ENCODE data around the gene SLC19A2. TPM values are rescaled to one million over a fixed set of nuclear protein-coding genes. Genes with fewer than 3 reads are reported as not detected.

SLC19A2 gene
- polyA plus RNA-seq, 1 of the 3 experiments (the other 2 are of a cell fraction) = 3.4 TPM

- H4K20me1 ChIP-seq (ENCODE audit: insufficient read depth) = no peaks in the 10 kb centered on the region
- no peak overlapping the region for H3K4me2 ChIP-seq
- H3F3A ChIP-seq (replicated peaks; ENCODE audit: insufficient read depth) = peaks cover 6% of the 10 kb centered on the region
- H3K36me3 ChIP-seq (replicated peaks in 1 of 2; ENCODE audit: control insufficient read depth in 1 of 2, insufficient read depth in 2 of 2, low read length in 1 of 2) = no peaks in the 10 kb centered on the region
- H3K4me1 ChIP-seq (ENCODE audit: control insufficient read depth in 1 of 2, insufficient read depth in 2 of 2, low read depth in 1 of 2, low read length in 1 of 2) = no peaks in the 10 kb centered on the region; a peak in 2 of 4 replicates
- H3K9ac ChIP-seq = no peak overlapping the region
- TF ChIP-seq JUND (IDR thresholded peaks at IDR 0.05) = no peak
- TF ChIP-seq MXI1 (IDR thresholded peaks at IDR 0.05; ENCODE audit: low read depth, low read length) = no peak
- no peak for TF ChIP-seq SIN3A (IDR thresholded peaks at IDR 0.05; ENCODE audit: borderline replicate concordance, low read depth, low read length)
- no peak for TF ChIP-seq EZH2phosphoT487 (IDR thresholded peaks at IDR 0.05; ENCODE audit: borderline replicate concordance, low read depth)
- TF ChIP-seq ZBTB33 (IDR thresholded peaks at IDR 0.05; ENCODE audit: borderline replicate concordance, low read depth) = no peak
- no peak for TF ChIP-seq MAX (IDR thresholded peaks at IDR 0.05; ENCODE audit: low read depth)
- TF ChIP-seq RAD21 (IDR thresholded peaks at IDR 0.05; ENCODE audit: low read length) = no peak
- TF ChIP-seq TEAD4 (IDR thresholded peaks at IDR 0.05; ENCODE audit: borderline replicate concordance, insufficient read depth) = no peak
- no peak for TF ChIP-seq YY1 (IDR thresholded peaks at IDR 0.05; ENCODE audit: low read depth)
- no peak for TF ChIP-seq CHD2 (IDR thresholded peaks at IDR 0.05; ENCODE audit: low read length, partially characterized antibody)
- no peak for TF ChIP-seq POLR2AphosphoS5 (IDR thresholded peaks at IDR 0.05; ENCODE audit: low read depth, low read length)
- TF ChIP-seq FOSL2 (IDR thresholded peaks at IDR 0.05; ENCODE audit: borderline replicate concordance, low read depth) = no peak
- no peak for TF ChIP-seq TAF1 (IDR thresholded peaks at IDR 0.05; ENCODE audit: borderline replicate concordance, low read depth, low read length)
- no peak for TF ChIP-seq FOXJ3 (CRISPR knock-in tag; IDR thresholded peaks at IDR 0.05)
- no peak for DNase-seq
- no peak overlapping the region for H2AFZ ChIP-seq (ENCODE audit: low read depth)
- POLR2A ChIA-PET = no interaction called here
- H3K27me3 ChIP-seq (ENCODE audit: insufficient read depth) = no peaks in the 10 kb centered on the region
- no peaks in the 10 kb centered on the region for H3K9me2 ChIP-seq
- no peak overlapping the region for H3K4me3 ChIP-seq (ENCODE audit: low read depth in 2 of 2, low read length in 1 of 2)
- no peak overlapping the region for H3K27ac ChIP-seq (ENCODE audit: low read depth in 2 of 2, low read length in 1 of 2)
- CTCF ChIA-PET = interaction anchor here (1.0 kb wide), 1 partner anchor 23 kb away, joined by 3 read pairs; no protein-coding TSS in a partner anchor
- H3K79me2 ChIP-seq (ENCODE audit: insufficient read depth) = no peaks in the 10 kb centered on the region
- H3K9me3 ChIP-seq = no peaks in the 10 kb centered on the region
Measured at GRCh38 chr1:169513208-169513607, 27.5 kb upstream of the SLC19A2 start.

GRCh38 chr1:169511316-169512005 lies 25.7 kb upstream of the SLC19A2 start:
- Histone ChIP-seq H2AFZ (ENCODE audit: low read depth) (no peak overlapping the region), H3K4me3 (ENCODE audit: low read depth in 2 of 2, low read length in 1 of 2) (no peak overlapping the region), H3K79me2 (ENCODE audit: insufficient read depth) (no peaks in the 10 kb centered on the region), H3K9me3 (no peaks in the 10 kb centered on the region), H4K20me1 (ENCODE audit: insufficient read depth) (no peaks in the 10 kb centered on the region), H3K9me2 (no peaks in the 10 kb centered on the region), H3F3A (replicated peaks; ENCODE audit: insufficient read depth) (peaks cover 6% of the 10 kb centered on the region), H3K9ac (no peak overlapping the region), H3K36me3 (replicated peaks in 1 of 2; ENCODE audit: control insufficient read depth in 1 of 2, insufficient read depth in 2 of 2, low read length in 1 of 2) (no peaks in the 10 kb centered on the region), H3K27me3 (ENCODE audit: insufficient read depth) (no peaks in the 10 kb centered on the region), H3K4me1 (ENCODE audit: control insufficient read depth in 1 of 2, insufficient read depth in 2 of 2, low read depth in 1 of 2, low read length in 1 of 2) (no peaks in the 10 kb centered on the region; a peak in 2 of 4 replicates), H3K27ac (ENCODE audit: low read depth in 2 of 2, low read length in 1 of 2) (peak overlapping the region in 1 of 2 experiments; percentile 27; a peak in 2 of 4 replicates), H3K4me2 (0 out of 2 replicates have a peak overlapping the region, but pooled peaks have one; percentile 4)
- CTCF ChIA-PET = interaction anchor here (1.0 to 2.4 kb wide), 4 partner anchors 25 to 908 kb away, joined by 3 to 8 read pairs (median 4); no protein-coding TSS in a partner anchor
- DNase-seq = no peak
- POLR2A ChIA-PET = no interaction called here
- WGBS (ENCODE audit: low lambda C conversion rate) = 25% methylated on average over 3 of the region's 3 CpGs
- peak; percentile 32; the same call in 1 of the 2 replicates for TF ChIP-seq TEAD4 (IDR thresholded peaks at IDR 0.05; ENCODE audit: borderline replicate concordance, insufficient read depth)
- TF ChIP-seq EP300 (IDR thresholded peaks at IDR 0.05; ENCODE audit: borderline replicate concordance in 1 of 2, low read depth in 1 of 2, low read length in 1 of 2) = peak in 1 of 2 experiments; percentile 26; a peak in 1 of 4 replicates
- TF ChIP-seq NFIC (IDR thresholded peaks at IDR 0.05; ENCODE audit: borderline replicate concordance) = peak; percentile 14; the same call in 1 of the 2 replicates
- peak; percentile 18; the same call in 1 of the 2 replicates for TF ChIP-seq PBX3 (IDR thresholded peaks at IDR 0.05)
- no peak for TF ChIP-seq CHD2 (IDR thresholded peaks at IDR 0.05; ENCODE audit: low read length, partially characterized antibody)
- TF ChIP-seq JUND (IDR thresholded peaks at IDR 0.05) = peak; percentile 77
- TF ChIP-seq TAF1 (IDR thresholded peaks at IDR 0.05; ENCODE audit: borderline replicate concordance, low read depth, low read length) = no peak
- TF ChIP-seq FOSL2 (IDR thresholded peaks at IDR 0.05; ENCODE audit: borderline replicate concordance, low read depth) = peak; percentile 65; the same call in 1 of the 2 replicates

Measured in SK-N-SH (cell line).